Parathyroid adenoma (tissue), 2 donors: ENCODE measurements around the gene WDR5.
"Not testable (repeated sequence)": the region's sequence is repeated elsewhere in the genome, so short reads cannot be mapped to it uniquely, and the experiment has no call there.

ENCODE experiments used
- H2AFZ ChIP-seq: fragments of 300-600 bp; sonication (generic); one replicate; pipeline ENCODE4 v1.7.0; 2017; ENCODE audit warnings: antibody characterized with exemption, mild to moderate bottlenecking
- H3K27ac ChIP-seq: fragments of 300-600 bp; sonication (generic); one replicate; pipeline ENCODE4 v1.7.0; 2017
- H3K27me3 ChIP-seq: fragments of 300-600 bp; sonication (generic); one replicate; pipeline ENCODE4 v1.7.0; 2017; ENCODE audit warnings: low read length; ENCODE audit not compliant: control insufficient read depth, insufficient read depth
- H3K36me3 ChIP-seq: fragments of 300-600 bp; sonication (generic); one replicate; pipeline ENCODE4 v1.7.0; 2017; ENCODE audit warnings: low read length; ENCODE audit not compliant: control insufficient read depth, insufficient read depth
- H3K4me1 ChIP-seq: fragments of 300-600 bp; sonication (generic); one replicate; pipeline ENCODE4 v1.7.0; 2017; ENCODE audit warnings: control low read depth
- H3K4me2 ChIP-seq: fragments of 300-600 bp; sonication (generic); one replicate; pipeline ENCODE4 v1.7.0; 2017; ENCODE audit warnings: low read length
- H3K4me3 ChIP-seq: fragments of 300-600 bp; sonication (generic); one replicate; pipeline ENCODE4 v1.7.0; 2017; ENCODE audit warnings: low read depth, low read length
- H3K79me2 ChIP-seq: fragments of 300-600 bp; sonication (generic); one replicate; pipeline ENCODE4 v1.7.0; 2017; ENCODE audit warnings: control low read depth
- H3K9ac ChIP-seq: fragments of 300-600 bp; sonication (generic); one replicate; pipeline ENCODE4 v1.7.0; 2017; ENCODE audit warnings: mild to moderate bottlenecking
- H3K9me3 ChIP-seq: fragments of 300-600 bp; sonication (generic); one replicate; pipeline ENCODE4 v1.7.0; 2017; ENCODE audit warnings: low read length; ENCODE audit not compliant: control insufficient read depth
- TF ChIP-seq, protein P1 (sequence below): fragments of 300-600 bp; sonication (generic); IDR thresholded peaks from one replicate; pipeline ENCODE4 v1.7.0; 2017; ENCODE audit warnings: antibody characterized with exemption, mild to moderate bottlenecking
- donor health status: primary hyperparathyroidism.

WDR5 gene

DNA sequence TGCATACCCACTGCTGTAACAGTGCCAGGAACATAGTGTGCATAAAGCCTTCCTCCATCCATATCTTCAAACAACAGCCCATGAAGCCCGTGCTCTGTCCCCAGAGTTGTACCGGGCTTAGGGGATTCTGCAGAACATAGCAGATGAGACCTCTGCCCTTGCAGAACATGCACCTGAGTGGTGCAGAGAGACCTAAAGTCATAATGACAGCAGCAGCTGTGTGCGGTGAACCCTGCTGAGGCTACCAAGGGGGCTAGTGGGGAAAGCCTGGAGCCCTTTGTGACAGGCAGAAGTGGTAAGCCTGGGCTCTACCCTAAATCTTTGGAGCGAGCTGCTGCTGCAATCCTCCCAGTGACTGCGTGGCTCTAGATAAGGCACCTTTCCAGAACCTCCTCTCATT lies 35.8 kb upstream of the WDR5 start:
- TF ChIP-seq, protein P1, sequence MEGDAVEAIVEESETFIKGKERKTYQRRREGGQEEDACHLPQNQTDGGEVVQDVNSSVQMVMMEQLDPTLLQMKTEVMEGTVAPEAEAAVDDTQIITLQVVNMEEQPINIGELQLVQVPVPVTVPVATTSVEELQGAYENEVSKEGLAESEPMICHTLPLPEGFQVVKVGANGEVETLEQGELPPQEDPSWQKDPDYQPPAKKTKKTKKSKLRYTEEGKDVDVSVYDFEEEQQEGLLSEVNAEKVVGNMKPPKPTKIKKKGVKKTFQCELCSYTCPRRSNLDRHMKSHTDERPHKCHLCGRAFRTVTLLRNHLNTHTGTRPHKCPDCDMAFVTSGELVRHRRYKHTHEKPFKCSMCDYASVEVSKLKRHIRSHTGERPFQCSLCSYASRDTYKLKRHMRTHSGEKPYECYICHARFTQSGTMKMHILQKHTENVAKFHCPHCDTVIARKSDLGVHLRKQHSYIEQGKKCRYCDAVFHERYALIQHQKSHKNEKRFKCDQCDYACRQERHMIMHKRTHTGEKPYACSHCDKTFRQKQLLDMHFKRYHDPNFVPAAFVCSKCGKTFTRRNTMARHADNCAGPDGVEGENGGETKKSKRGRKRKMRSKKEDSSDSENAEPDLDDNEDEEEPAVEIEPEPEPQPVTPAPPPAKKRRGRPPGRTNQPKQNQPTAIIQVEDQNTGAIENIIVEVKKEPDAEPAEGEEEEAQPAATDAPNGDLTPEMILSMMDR, result no peak
- no peak overlapping the region for H3K9ac ChIP-seq
- no peak overlapping the region for H2AFZ ChIP-seq
- H3K4me2 ChIP-seq, result no peak overlapping the region
- no peaks in the 10 kb centered on the region for H3K4me1 ChIP-seq
- no peaks in the 10 kb centered on the region for H3K36me3 ChIP-seq
- H3K27me3 ChIP-seq, result no peaks in the 10 kb centered on the region
- no peaks in the 10 kb centered on the region for H3K9me3 ChIP-seq
- H3K4me3 ChIP-seq, result no peak overlapping the region
- no peaks in the 10 kb centered on the region for H3K79me2 ChIP-seq
- H3K27ac ChIP-seq, result no peak overlapping the region

DNA sequence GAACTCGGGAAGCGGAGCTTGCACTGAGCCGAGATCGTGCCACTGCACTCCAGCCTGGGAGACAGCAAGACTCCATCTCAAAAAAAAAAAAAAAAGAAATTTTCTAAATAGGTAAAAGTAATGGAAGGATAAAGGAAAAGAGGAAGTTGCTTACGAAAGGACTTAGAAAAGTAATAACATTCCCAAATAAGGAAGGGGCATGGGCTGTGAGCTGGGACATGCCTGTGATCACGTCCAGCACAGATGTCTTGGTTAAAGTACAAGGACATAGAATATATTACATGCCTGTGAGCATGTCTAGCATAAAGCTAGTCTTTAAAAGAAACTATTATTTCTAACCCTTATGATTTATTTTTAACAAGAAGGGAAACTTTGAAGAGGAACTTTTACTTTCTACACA lies 34.7 kb upstream of the WDR5 start:
- not testable (repeated sequence) for H3K27me3 ChIP-seq, H3K27ac ChIP-seq, H3K79me2 ChIP-seq, H3K4me3 ChIP-seq, H3K4me1 ChIP-seq, H3K9me3 ChIP-seq, H3K4me2 ChIP-seq, H3K9ac ChIP-seq, H3K36me3 ChIP-seq, H2AFZ ChIP-seq

DNA sequence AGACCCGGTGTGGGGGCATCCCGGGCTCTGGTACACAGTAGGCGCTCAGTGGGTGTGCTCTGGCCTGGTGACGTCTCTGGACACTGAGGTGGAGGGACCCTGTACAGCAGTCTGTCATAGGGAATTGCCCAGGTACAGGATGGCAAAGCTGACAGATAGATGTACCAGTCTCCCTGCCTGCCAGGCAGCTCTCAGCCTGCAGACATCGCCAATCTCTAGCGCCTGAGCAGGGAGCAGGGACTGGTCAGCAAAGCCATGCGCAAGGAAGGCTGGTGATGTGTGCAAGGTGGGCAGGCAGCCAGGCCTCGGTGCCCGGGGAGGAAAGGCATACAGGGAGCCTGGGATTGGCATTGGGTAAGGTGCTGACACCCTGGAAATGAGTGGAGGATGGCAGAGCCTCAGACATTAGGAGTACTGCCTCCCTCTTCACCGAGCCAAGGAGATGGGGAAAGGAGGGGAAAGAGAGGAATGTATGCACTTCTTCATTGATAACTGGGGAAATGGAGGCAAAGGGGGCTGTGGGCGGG lies 34.2 kb upstream of the WDR5 start:
- no peaks in the 10 kb centered on the region for H3K9me3 ChIP-seq
- H3K4me1 ChIP-seq, result no peaks in the 10 kb centered on the region
- H3K27me3 ChIP-seq, result no peaks in the 10 kb centered on the region
- H3K36me3 ChIP-seq, result no peaks in the 10 kb centered on the region
- TF ChIP-seq, protein P1, result no peak
- H3K27ac ChIP-seq, result no peak overlapping the region
- H3K79me2 ChIP-seq, result no peaks in the 10 kb centered on the region
- H2AFZ ChIP-seq, result no peak overlapping the region
- no peak overlapping the region for H3K4me2 ChIP-seq
- H3K4me3 ChIP-seq, result no peak overlapping the region
- no peak overlapping the region for H3K9ac ChIP-seq

DNA sequence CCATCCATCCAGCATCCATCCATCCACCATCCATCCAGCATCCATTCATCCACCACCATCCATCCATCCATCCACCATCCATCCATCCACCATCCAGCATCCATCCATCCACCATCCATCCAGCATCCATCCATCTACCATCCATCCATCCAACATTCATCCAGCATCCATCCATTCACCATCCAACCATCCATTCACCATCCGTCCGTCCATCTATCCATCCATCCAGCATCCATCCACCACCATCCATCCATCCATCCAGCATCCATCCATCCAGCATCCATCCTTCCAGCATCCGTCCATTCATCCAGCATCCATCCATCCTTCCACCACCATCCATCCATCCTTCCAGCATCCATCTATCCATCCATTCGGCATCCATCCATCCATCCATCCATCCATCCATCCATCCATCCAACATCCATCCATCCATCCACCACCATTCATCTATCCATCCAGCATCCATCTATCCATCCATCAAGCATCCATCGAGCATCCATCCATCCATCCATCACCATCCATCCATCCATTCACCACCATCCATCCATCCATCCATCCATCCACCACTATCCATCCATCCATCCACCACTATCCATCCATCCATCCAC lies 32.4 kb upstream of the WDR5 start:
- Histone ChIP-seq H3K4me1 (no peaks in the 10 kb centered on the region), H3K36me3 (no peaks in the 10 kb centered on the region), H3K79me2 (no peaks in the 10 kb centered on the region), H3K27me3 (no peaks in the 10 kb centered on the region), H3K9me3 (no peaks in the 10 kb centered on the region), H3K4me2 (no peak overlapping the region), H3K27ac (no peak overlapping the region), H3K9ac (no peak overlapping the region), H2AFZ (no peak overlapping the region), H3K4me3 (no peak overlapping the region)
- TF ChIP-seq, protein P1, result no peak

DNA sequence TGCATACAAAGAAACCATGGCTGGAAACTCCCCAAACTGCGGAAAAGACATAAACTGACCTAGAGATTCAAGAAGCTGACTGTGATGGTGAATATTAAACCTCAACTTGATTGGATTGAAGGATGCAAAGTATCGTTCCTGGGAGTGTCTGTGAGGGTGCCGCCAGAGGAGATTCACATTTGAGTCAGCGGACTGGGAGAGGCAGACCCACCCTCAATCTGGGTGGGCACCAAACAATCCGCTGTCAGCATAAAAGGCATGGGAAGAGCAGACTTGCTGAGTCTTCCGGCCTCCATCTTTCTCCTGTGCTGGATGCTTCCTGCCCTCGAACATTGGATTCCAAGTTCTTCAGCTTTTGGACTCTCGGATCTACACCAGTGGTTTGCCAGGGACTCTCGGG lies 24.8 kb upstream of the WDR5 start:
- H2AFZ ChIP-seq, result no peak overlapping the region
- no peaks in the 10 kb centered on the region for H3K27me3 ChIP-seq
- H3K9ac ChIP-seq, result no peak overlapping the region
- H3K4me1 ChIP-seq, result no peaks in the 10 kb centered on the region
- no peaks in the 10 kb centered on the region for H3K36me3 ChIP-seq
- no peak overlapping the region for H3K4me2 ChIP-seq
- TF ChIP-seq, protein P1, result no peak
- no peaks in the 10 kb centered on the region for H3K9me3 ChIP-seq
- H3K27ac ChIP-seq, result no peak overlapping the region
- H3K79me2 ChIP-seq, result no peaks in the 10 kb centered on the region
- H3K4me3 ChIP-seq, result no peak overlapping the region
